Lung (tissue), 12 donors: ENCODE results near the gene STOML1. TPM values are rescaled to one million over a fixed set of nuclear protein-coding genes. Genes with fewer than 3 reads are reported as not detected.

Experiments used
- ATAC-seq: fragments of 200-7000 bp; cut with Tn5 transposase; one replicate; pipeline ENCODE4 v1.9.1; 2020; ENCODE audit warnings: moderate number of reproducible peaks; ENCODE audit not compliant: insufficient read depth, low FRiP score
- DNase-seq, 3 donors: peaks; one replicate each; pipeline ENCODE4 v3.0.0-alpha.2; 2013 to 2017
- H3K27ac ChIP-seq, 2 donors: one replicate each; pipeline ENCODE4 v1.5.1; 2013; ENCODE audit warnings: mild to moderate bottlenecking in 2 of 2, moderate library complexity in 2 of 2, control low read depth in 1 of 2, inconsistent platforms in 1 of 2, low read depth in 1 of 2, low read length in 1 of 2
- H3K27me3 ChIP-seq, 3 donors: one replicate each; pipeline ENCODE4 v1.5.1; 2013; ENCODE audit warnings: low read length in 2 of 3; ENCODE audit not compliant: control insufficient read depth in 3 of 3, insufficient read depth in 3 of 3
- H3K36me3 ChIP-seq, 4 donors: one replicate each; pipeline ENCODE4 v1.5.1; 2013; ENCODE audit warnings: low read length in 4 of 4, mild to moderate bottlenecking in 1 of 4, moderate library complexity in 1 of 4; ENCODE audit not compliant: control insufficient read depth in 4 of 4, insufficient read depth in 4 of 4
- H3K4me1 ChIP-seq, 5 donors: one replicate each; pipeline ENCODE4 v1.5.1; 2013; ENCODE audit warnings: low read length in 5 of 5, mild to moderate bottlenecking in 2 of 5, moderate library complexity in 1 of 5; ENCODE audit not compliant: control insufficient read depth in 5 of 5, insufficient read depth in 5 of 5
- H3K4me3 ChIP-seq: one replicate; pipeline ENCODE4 v1.5.1; 2013; ENCODE audit warnings: mild to moderate bottlenecking, control low read depth, moderate library complexity
- H3K9ac ChIP-seq, 2 donors: one replicate each; pipeline ENCODE4 v1.5.1; 2013; ENCODE audit warnings: low read length in 2 of 2, control low read depth in 1 of 2; ENCODE audit not compliant: insufficient read depth in 1 of 2
- H3K9me3 ChIP-seq, 4 donors: one replicate each; pipeline ENCODE4 v1.5.1; 2013; ENCODE audit warnings: low read length in 3 of 4, mild to moderate bottlenecking in 1 of 4, moderate library complexity in 1 of 4; ENCODE audit not compliant: control insufficient read depth in 4 of 4, insufficient read depth in 3 of 4
- CTCF ChIP-seq: IDR thresholded peaks from 2 replicates; pipeline ENCODE4 v1.5.1; 2012; ENCODE audit warnings: mild to moderate bottlenecking; ENCODE audit errors: control extremely low read depth, extremely low read depth
- WGBS, 2 donors: extraction: QIAGEN DNeasy Blood & Tissue Kit; methylation state at CpG; one replicate each; pipeline ENCODE4 v1.1.7; 2013; 5-methylcytosine and 5-hydroxymethylcytosine counted together
- polyA plus RNA-seq, 2 donors: library from polyadenylated mRNA; stranded (reverse); fragments of 200-250 nt; gene quantifications; one replicate each; pipeline ENCODE4 v1.2.1, GENCODE V29; 2013
- total RNA-seq, 2 donors: library from RNA; depleted of rRNA in 1 of 2; stranded (reverse); fragments of >200 nt in 1 of 2; gene quantifications; one replicate each; pipeline ENCODE4 v1.2.1, GENCODE V29; 2014 to 2021
- donor health status: control.
- donor health status: control.
- donor health status: Bipolar disorder and iron deficiency.
- donor health status: healthy.
- donor health status: DM: yes; HTN: yes; CAD: no.

Gene STOML1
- total and polyA plus RNA-seq, 4 donors: 10.3 to 35.4 (median 26.9) TPM

GRCh38 chr15:73949496-73949895, 42.6 kb downstream of the STOML1 start:
- peaks cover 6 to 22% (median 8%) of the 10 kb centered on the region in 5 donors for H3K4me1 ChIP-seq
- H3K4me3 ChIP-seq: no peak overlapping the region
- no peak overlapping the region for H3K27ac ChIP-seq
- H3K9me3 ChIP-seq: no peaks in the 10 kb centered on the region
- H3K27me3 ChIP-seq: no peaks in the 10 kb centered on the region
- DNase-seq: no peak
- 90 to 91% methylated on average over 10 of the region's 10 CpGs for WGBS, 2 donors
- no peak overlapping the region for H3K9ac ChIP-seq
- TF ChIP-seq CTCF: no peak
- no peak for ATAC-seq
- H3K36me3 ChIP-seq: peaks cover 0 to 49% (median 13%) of the 10 kb centered on the region in 4 donors

- 82 to 86% methylated on average over 4 of the region's 4 CpGs for WGBS, 2 donors
- peaks cover 0 to 49% (median 14%) of the 10 kb centered on the region in 4 donors for H3K36me3 ChIP-seq
- H3K27ac ChIP-seq: no peak overlapping the region
- no peak overlapping the region for H3K9ac ChIP-seq
- H3K4me3 ChIP-seq: no peak overlapping the region
- H3K27me3 ChIP-seq: no peaks in the 10 kb centered on the region
- no peak for TF ChIP-seq CTCF
- H3K9me3 ChIP-seq: no peaks in the 10 kb centered on the region
- DNase-seq (no peak), ATAC-seq (no peak)
- H3K4me1 ChIP-seq: peaks cover 6 to 25% (median 8%) of the 10 kb centered on the region in 5 donors
Observed at GRCh38 chr15:73948982-73949381, 43.1 kb downstream of the STOML1 start.

- no peak overlapping the region for H3K27ac ChIP-seq
- peaks cover 6 to 25% (median 8%) of the 10 kb centered on the region in 5 donors for H3K4me1 ChIP-seq
- ATAC-seq (no peak), DNase-seq (no peak)
- no peak overlapping the region for H3K9ac ChIP-seq
- WGBS, 2 donors: 92 to 97% methylated on average over 4 of the region's 4 CpGs
- TF ChIP-seq CTCF: no peak
- H3K4me3 ChIP-seq: no peak overlapping the region
- H3K36me3 ChIP-seq: peaks cover 0 to 49% (median 14%) of the 10 kb centered on the region in 4 donors
- H3K9me3 ChIP-seq: no peaks in the 10 kb centered on the region
- no peaks in the 10 kb centered on the region for H3K27me3 ChIP-seq
Observed at GRCh38 chr15:73948396-73948795, 43.7 kb downstream of the STOML1 start.

GRCh38 chr15:73947651-73948050, 44.4 kb downstream of the STOML1 start:
- peaks cover 0 to 47% (median 14%) of the 10 kb centered on the region in 4 donors for H3K36me3 ChIP-seq
- no peaks in the 10 kb centered on the region for H3K27me3 ChIP-seq
- DNase-seq: no peak
- no peak for TF ChIP-seq CTCF
- H3K9me3 ChIP-seq: no peaks in the 10 kb centered on the region
- no peak overlapping the region for H3K27ac ChIP-seq
- no peak overlapping the region for H3K9ac ChIP-seq
- 93 to 98% methylated on average over 9 of the region's 9 CpGs for WGBS, 2 donors
- H3K4me1 ChIP-seq: peaks cover 6 to 25% (median 8%) of the 10 kb centered on the region in 5 donors
- H3K4me3 ChIP-seq: no peak overlapping the region
- ATAC-seq: no peak
